ENCODE results near the gene RPS6KA2.

The RPS6KA2 gene

DNA sequence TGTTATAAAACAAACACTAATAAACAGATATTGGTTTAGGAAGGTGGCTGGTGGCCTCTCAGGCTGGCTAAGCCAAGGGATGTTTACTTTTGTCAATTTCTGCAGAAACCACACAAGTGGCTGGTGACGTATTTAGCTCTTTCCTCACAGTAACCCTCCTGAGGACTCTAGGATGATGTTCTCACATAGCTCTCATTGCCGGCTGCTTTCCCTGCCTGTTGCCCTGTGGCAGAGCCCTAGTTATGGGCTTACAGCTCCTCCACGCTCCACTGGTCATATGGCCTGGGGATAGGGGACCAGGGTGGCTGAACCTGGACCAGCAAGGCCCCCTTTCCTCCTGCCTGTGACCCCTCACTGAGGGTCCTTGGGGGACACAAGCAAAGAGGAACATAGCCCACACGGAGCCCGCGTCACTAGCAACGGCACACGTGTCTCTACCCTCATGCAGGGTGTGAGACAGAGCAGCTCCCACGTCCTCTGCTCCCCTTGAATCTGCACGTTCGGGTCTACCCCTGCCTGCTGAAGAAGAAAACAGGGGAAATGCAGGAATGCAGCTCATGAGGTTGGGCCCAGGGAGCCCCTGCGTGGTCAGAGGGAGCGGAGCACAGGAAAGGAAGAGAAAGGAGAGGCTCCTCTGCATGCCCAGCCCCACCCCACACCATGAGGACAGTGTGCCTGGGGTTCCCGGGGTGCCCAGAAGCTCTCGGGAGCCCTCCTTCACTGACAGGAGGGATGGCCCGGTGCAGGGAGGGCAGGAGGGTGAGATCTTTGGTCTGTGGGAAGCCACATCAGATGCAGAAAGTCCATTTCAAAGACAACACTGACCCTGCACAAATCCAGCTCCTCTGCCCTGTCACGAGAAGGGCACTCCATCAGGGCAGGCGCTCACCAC lies 54.4 kb downstream of the RPS6KA2 start:
- no peak for DNase-seq (ENCODE audit: low read depth in 2 of 2)

DNA sequence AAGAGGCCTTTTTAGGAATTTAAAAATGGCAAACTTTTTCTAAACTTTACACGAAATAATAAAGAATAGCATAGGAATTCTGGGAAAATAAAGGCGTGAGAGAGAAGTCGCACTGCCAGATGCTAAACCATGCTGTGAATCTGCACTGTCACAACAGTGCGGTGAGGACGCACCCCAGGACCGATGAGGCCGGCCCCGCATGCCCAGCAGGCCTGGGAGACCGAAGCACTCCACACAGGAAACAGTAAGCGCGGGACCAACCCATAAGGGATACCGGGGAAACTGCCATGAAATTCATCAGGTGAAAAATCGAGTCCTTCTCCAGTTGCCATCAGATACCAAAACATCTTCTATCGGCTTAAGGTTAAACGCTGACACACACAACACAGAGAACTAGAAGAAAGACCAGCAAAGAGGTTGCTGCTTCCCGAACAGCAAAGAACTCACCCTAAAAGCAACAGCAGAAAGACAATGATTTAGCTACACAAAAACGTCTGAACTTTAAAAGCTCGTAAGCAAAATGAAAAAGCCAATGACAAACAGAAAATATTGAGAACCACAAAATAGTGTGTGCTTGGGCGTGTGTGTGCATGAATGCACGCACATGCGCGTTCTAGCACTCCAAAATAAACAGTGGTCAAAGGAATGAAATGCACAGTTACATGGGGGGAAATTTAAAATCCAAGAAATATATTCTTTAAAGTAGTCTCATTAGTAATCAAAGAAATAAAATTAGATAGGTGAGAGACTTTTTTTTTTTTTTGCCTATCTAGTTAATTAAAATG lies 55.9 kb downstream of the RPS6KA2 start:
- DNase-seq (ENCODE audit: low read depth in 2 of 2), result no peak

DNA sequence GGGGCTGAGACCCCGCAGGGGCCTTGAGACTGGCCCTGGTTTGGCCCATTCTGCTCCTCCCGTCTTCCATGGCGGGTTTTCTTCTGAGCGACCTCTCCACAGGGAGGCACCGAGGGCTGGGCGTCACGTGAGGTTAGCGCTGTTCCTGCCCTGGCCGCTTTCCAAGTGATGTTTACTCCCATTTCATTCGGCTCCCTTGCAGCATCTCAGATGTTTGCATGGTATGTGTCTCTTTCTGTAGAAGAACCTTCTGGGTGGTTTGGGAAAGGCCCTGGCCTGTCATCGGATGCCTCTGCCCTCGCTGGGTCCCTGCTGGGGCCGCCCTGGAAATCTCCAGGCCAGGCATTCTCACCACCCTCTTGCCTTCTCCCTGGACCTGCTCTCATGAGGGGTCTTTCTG lies 57.8 kb downstream of the RPS6KA2 start:
- no peak for DNase-seq (ENCODE audit: low read depth in 2 of 2)

DNA sequence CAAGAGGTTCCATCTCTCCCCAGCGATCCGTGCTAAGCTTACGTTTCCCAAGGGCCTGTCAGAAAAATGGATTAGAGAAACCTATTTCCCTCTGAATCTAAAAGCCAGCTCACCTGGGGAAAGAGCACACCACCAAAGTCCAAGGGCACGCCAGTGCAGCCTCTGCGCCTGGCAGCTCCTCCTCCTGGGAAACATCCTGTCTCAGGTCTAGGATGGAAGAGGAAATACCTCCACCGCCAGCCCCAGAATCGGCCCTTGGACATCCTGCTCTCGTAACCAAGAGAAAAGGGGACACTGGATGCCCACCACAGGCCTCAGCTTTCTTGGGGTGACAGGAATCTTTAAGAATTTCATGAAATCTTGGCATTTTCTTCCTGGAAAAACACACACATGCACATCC lies 59.2 kb downstream of the RPS6KA2 start:
- no peak for DNase-seq (ENCODE audit: low read depth in 2 of 2)

DNA sequence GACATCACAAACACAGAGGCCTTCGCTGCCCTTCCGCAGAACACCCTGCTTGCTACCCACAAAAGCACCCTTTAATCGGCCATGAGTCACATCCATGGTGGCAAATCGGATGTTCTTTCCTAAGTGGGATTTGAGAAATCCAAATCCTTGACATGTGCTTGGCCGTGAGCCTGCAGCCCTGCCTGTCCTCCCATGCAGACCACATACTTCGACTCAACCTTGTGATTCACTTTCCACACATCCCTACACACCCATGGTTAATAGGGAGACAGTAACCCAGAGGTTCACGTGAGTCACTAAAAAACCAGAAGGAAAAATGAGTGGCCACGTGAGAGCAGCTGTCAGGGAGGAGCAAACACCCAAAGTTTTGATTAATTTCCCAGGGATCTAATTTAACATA lies 59.9 kb downstream of the RPS6KA2 start:
- no peak for DNase-seq (ENCODE audit: low read depth in 2 of 2)

GRCh38 chr6:166566026-166567011 lies 60.7 kb downstream of the RPS6KA2 start:
- no peak for DNase-seq (ENCODE audit: low read depth in 2 of 2)

DNA sequence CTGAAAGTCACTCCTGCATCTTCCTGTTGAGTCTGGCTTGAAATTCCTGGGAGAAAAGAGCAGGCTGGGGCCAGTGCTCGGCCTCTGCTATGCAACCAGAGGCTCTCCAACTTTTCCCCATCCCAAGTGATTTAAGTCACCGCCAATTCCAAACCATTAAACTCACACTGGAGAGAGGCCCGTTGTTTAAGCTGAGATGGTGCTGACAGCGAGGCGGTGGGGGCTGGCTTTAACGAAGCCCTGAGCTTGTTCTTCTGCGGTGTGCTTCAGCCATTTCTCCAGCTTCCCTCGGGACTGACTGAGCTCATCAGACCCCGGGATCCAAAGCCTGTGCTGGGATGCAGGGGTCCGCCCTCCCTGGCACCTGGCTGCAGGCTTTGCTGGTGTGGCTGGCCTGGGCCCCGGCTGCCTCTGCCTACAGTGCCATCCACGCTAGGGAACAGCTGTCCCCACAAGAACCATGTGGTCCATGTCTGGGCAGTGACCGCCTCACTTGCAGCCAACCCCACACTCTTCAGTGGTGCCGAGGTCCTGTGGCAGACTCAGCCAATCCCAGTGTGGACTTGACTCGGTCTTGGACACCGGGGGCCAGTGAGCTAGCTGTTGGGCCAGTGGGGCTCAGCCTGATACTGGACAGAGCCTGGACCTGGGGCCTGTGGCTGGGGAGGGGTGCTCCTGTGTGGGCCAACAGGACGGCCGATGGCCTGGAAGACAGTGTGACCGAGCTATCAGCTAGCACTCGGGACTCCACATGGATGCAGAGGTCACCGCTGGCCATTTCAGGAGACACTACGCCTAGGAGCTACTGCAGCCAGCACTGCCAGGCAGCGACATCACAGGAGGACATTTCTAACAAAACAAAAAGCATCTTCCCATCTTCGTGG lies 61.7 kb downstream of the RPS6KA2 start:
- no peak for DNase-seq (ENCODE audit: low read depth in 2 of 2)

- DNase-seq (ENCODE audit: low read depth in 2 of 2), result no peak
Measured at GRCh38 chr6:166563805-166564204, 63.2 kb downstream of the RPS6KA2 start.

DNA sequence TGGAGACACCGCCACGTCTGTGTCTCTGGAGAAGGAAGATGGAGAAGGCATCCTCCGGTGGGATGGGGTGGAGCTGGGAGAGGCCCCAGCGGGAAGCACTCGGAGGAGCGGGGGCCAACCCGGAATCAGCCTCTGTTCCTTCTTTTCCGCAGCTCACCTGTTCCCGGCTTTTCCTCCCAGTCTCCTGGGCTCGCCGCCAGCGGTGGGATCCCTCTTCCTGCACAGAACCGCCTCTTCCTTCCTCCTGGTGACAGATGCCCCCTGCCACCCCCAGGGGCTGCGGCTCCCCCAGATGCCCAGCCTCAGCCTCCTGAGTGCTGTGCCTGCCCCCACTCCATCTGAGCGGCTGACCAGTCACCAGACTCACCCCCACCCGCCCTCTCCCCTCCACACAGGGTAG lies 63.9 kb downstream of the RPS6KA2 start:
- no peak for DNase-seq (ENCODE audit: low read depth in 2 of 2)

- no peak for DNase-seq (ENCODE audit: low read depth in 2 of 2)
Measured at GRCh38 chr6:166562726-166563125, 64.3 kb downstream of the RPS6KA2 start.

GRCh38 chr6:166561771-166562359 lies 65.2 kb downstream of the RPS6KA2 start:
- DNase-seq (ENCODE audit: low read depth in 2 of 2), result no peak

DNA sequence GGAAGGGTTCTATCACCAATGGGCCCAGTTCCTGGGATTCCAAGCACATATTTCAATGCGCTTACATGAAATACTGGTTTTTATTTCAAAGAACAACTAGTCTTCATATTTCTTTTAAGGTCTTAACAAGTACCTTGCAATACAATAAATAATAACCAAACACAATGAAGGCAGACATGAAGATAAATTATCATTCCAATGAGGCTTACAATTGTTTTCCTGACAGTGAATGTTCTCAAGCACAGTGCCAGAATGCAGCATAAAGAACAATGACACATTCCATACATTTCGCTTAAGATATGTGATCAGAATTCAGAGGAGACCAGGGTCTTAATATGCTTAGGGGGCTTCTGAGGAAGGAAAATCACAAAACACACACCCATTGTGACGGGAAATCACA lies 66.8 kb downstream of the RPS6KA2 start:
- DNase-seq (ENCODE audit: low read depth in 2 of 2), result no peak

- no peak for DNase-seq (ENCODE audit: low read depth in 2 of 2)
Measured at GRCh38 chr6:166559662-166560061, 67.4 kb downstream of the RPS6KA2 start.

- DNase-seq (ENCODE audit: low read depth in 2 of 2), result no peak
Measured at GRCh38 chr6:166559211-166559610, 67.8 kb downstream of the RPS6KA2 start.

GRCh38 chr6:166558156-166559005 lies 68.7 kb downstream of the RPS6KA2 start:
- no peak for DNase-seq (ENCODE audit: low read depth in 2 of 2)

DNA sequence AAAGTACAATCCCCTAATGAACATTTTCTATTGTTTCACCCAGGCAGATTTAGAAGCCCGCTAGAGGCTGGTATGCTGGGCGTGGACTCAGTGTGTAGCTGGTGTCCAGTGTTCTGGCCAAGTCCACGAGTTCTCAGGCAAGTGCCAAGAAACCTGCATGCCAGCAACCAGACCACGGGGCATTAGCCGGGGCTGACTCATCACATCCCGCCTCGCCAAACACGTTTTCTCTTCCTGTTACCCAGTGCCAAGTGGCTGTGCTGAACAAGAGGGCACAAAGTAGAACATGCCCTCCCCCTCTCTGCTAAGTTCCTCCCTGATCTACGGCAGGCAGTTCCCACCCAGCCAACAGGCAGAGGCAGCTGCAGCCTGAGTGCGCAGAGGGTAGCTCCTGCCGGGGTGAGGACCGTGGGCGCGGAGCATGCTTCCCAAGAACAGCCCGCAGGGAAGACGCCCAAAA lies 70.2 kb downstream of the RPS6KA2 start:
- no peak for DNase-seq (ENCODE audit: low read depth in 2 of 2)

GRCh38 chr6:166556336-166556735 lies 70.7 kb downstream of the RPS6KA2 start:
- no peak for DNase-seq (ENCODE audit: low read depth in 2 of 2)

DNA sequence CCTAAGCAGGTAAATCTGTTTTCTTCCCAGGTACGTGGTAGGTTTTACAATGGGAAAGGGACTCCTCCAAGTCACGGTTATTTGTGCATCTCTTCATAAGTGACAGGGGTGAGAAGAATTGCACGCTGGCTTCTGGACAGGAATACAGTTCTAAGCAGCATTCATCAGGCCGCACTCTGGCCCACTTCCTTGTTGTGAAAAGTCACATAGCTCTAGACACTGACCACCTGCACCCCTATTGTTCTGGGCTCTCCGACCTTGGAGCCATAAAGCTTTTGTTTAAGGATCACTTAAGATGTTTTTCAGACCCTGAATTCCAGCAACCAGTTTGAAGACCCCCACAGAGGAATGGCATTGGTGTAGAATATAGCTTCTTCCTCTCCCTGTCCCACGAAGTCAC lies 72.0 kb downstream of the RPS6KA2 start:
- DNase-seq (ENCODE audit: low read depth in 2 of 2), result no peak

DNA sequence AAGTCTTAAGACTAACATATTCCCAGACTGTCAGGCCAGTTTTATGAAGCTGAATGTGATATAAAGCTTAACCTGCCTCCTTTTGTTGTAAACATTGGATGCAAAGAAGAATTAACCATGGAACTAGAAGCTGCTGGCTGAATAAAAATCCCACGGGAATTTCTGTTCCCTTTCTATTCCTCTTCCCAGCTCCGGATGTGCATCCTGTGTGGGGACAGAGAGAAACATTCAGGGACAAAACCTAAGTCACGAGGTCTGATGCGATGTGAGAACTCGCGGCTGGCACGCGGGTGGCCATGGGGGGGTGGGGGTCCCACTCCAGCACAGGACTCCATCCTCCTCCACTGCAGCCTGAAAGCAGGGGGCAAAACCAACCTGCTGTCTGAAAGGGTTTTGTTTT lies 72.7 kb downstream of the RPS6KA2 start:
- DNase-seq (ENCODE audit: low read depth in 2 of 2), result no peak

Data from stimulated activated CD8-positive, alpha-beta memory T cell treated with anti-CD3 and anti-CD28 coated beads, Interleukin-7, amount 100 ng/mL, for 4 hours (primary cell).